ENCODE results near the gene CHRNE.
"Not testable (repeated sequence)": the region's sequence is repeated elsewhere in the genome, so short reads cannot be mapped to it uniquely, and the experiment has no call there.

The CHRNE gene

GRCh38 chr17:4881761-4882555 is 20.9 kb downstream of the CHRNE start:
- ATAC-seq = peak; percentile 55 to 80

GRCh38 chr17:4880857-4881256 is 22.0 kb downstream of the CHRNE start:
- no peak for ATAC-seq

GRCh38 chr17:4879601-4880000 is 23.3 kb downstream of the CHRNE start:
- ATAC-seq = no peak

GRCh38 chr17:4877089-4877488 is 25.8 kb downstream of the CHRNE start:
- no peak for ATAC-seq

DNA sequence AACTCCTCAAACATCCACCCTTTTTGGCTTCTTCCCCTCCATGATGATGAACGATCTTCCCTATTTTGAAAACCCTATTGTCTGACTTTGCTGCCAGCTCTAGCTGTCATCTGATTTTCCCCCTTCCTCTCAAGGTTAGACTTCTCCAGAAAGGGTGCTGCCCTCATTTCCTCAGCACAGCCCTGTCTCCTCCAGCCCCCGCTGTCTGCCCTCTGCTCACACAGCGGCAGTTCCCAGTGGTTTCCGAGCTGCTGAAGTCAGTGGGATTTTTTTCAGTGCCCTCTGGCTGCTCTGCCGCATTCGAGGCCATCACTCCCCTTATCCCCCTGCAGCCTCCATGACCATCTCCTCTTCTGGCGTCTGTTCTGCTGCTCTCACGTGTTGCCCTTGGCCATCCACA is 30.1 kb downstream of the CHRNE start:
- ATAC-seq = no peak

GRCh38 chr17:4870855-4871254 is 32.0 kb downstream of the CHRNE start:
- no peak for ATAC-seq

DNA sequence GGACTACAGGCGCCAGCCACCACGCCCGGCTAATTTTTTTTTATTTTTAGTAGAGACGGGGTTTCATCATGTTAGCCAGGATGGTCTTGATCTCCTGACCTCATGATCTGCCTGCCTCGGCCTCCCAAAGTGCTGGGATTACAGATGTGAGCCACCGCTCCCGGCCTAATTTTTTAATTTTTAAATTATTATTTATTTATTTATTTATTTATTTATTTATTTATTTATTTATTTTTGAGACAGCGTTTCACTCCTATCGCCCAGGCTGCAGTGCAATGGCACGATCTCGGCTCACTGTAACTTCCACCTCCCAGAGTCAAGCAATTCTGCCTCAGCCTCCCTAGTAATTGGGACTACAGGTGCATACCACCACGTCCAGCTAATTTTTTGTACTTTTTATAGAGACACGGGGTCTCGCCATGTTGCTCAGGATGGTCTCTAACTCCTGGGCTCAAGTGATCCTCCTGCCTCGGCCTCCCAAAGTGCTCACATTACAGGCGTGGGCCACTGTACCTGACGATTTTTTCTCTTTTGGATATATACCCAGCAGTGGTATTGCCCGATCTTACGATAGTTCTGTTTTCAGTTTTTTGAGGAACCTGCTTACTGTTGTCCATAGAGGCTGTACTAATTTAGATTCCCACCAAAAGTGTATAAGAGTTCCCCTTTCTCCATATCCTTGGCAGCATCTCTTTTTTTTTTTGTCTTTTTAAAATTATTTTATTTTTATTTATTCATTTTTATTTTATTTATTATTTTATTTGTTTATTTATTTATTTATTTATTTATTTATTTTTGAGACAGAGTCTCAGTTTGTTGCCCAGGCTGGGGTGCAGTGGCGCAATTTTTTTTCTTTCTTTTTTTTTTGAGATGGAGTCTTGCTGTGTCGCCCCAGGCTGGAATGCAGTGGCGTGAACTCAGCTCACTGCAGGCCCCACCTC is 33.6 kb downstream of the CHRNE start:
- not testable (repeated sequence) for ATAC-seq

GRCh38 chr17:4867535-4867934 is 35.4 kb downstream of the CHRNE start:
- not testable (repeated sequence) for ATAC-seq

DNA sequence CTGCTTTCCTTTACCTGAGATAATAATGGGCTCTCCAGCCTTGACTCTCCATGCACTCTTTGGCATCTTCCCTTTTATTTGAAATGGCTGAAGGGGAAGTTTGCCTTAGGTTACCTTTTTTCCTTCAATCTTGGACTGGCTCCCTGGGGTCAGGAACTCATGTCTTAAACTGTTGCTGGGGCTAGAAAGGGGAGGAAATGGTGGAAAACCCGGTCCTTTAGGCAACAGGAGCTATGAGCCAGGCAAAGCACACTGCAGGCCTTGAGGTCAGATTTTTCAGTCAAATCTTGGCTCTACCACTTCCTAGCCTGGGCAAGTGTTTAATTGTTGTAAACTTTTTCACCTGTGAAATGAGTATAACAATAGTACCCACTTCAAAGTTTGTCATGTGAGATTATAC is 39.6 kb downstream of the CHRNE start:
- no peak for ATAC-seq

GRCh38 chr17:4862720-4863119 is 40.2 kb downstream of the CHRNE start:
- no peak for ATAC-seq

GRCh38 chr17:4861052-4861451 is 41.8 kb downstream of the CHRNE start:
- no peak for ATAC-seq

- ATAC-seq = no peak
These were observed 42.2 kb downstream of the CHRNE start for GRCh38 chr17:4860651-4861050.

- no peak for ATAC-seq
These were observed 42.9 kb downstream of the CHRNE start for GRCh38 chr17:4859816-4860625.

DNA sequence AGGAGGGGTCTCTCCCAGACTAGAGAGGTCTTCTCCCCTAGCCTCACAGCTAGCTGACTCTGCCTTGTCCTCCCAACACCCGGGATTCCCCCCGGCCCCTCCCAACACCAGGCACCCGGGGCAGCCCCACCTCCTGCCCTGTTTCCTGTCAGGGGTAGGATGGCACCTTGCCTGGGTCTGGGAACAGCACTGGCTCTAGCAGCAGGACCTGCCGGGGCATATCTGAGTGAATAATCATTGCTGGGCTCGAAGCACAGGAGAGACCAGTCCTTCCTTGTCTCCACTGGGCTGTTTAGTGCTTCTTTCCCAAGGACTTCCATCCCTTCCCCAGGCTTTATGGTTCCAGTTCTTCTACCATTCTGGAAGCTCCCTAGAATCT is 44.0 kb downstream of the CHRNE start:
- ATAC-seq = no peak

DNA sequence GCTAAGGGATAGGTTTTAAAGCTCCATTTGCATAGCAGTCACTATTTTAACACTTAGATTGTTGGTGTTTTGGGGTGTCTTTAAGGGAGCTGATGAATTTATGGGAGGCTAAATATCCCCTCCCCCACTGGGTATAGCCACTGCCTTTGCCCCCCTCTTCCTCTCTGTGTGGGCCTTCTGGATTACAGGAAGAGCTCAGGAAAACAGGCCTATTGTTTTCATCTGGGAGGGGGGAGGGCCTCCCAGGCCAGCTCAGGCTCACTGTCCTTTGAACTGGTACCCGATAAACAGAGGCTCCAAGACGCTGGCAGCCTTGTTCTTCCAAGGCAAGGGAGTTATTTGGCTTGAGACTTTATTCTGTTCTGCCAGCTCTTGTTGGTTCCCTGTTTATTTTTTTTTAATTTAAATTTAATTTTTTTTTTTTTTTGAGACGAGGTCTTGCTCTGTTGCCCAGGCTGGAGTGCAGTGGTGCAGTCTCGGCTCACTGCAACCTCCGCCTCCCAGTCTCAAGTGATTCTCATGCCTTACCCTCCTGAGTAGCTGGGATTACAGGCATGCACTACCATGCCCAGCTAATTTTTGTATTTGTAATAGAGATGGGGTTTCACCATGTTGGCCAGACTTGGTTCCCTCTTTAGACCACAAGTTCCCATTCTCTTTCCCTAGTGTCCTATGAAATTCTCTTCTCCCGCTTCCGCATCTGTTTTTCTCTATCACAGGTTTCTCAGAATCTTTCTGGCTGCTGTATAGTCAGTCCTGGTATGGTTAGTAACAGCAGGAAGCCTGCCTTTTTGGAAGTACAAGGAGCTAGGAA is 44.6 kb downstream of the CHRNE start:
- ATAC-seq = no peak

GRCh38 chr17:4857347-4857746 is 45.6 kb downstream of the CHRNE start:
- ATAC-seq = not testable (repeated sequence)

DNA sequence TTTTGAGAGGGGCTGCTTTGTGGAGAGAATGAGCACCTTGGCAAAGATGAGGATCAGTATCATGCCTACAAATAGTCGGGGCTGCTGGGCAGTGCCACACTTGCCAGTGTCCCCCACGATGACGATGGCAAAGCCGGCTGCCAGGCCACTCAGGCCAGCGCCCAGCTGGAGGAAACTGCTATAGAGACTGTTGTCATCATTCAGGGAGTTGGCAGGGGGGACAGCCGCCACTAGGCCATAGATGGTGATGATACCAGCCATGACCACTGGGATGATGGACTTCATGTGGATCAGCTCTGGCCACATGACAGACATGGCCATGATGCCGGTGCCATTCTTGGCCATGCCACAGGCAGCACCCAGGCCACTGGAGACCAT is 46.0 kb downstream of the CHRNE start:
- ATAC-seq = no peak

DNA sequence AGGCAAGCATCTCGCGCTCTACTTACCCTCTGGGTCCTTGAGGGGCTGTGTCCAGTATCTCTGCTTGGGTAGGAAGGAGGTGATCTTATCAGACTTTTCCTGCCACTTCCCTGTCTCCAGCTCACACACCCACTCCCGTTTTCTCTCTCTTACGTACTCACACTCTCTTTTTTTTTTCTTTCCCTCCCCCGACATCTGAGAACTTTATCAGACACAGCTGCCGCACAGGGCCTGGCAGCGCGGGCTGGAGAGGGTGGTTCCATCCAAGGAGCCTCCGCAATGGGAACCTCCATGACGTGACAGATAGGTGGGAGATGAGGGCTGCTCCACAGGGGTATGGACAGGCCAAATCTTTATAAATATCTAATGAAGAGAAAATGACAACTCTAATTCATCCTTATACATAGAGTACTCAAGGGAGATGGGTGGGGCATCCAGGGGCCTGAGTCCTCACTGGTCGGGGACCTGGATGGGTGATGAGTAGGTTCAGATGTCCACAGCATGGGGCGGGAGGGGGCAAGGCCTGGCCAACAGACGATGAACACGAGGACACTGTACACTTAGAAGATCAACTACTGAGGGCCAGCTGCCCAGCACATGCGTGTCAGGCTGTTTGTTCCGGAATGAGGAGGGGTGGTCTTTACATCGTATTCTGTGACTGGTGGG is 46.5 kb downstream of the CHRNE start:
- ATAC-seq = no peak

- no peak for ATAC-seq
These were observed 48.7 kb downstream of the CHRNE start for GRCh38 chr17:4854111-4854681.

- ATAC-seq = no peak
These were observed 49.7 kb downstream of the CHRNE start for GRCh38 chr17:4853208-4853671.

GRCh38 chr17:4852567-4853207 is 50.2 kb downstream of the CHRNE start:
- ATAC-seq = no peak
